ENCODE data around the gene CFAP53. TPM values are rescaled to one million over a fixed set of nuclear protein-coding genes. Genes with fewer than 3 reads are reported as not detected.

Gene CFAP53
- total and polyA plus RNA-seq, 2 donors (not counting 3 experiments of a cell fraction or from before 2014, with no cell fraction given) = 0.12 to 0.18 TPM

- Histone ChIP-seq H3K79me2 (ENCODE audit: control insufficient read depth, insufficient read depth, low read length) (peaks cover 24% of the 10 kb centered on the region), H3K27ac (ENCODE audit: insufficient read depth, low read depth, low read length) (no peak overlapping the region), H3K4me3 (replicated peaks in 1 of 3; ENCODE audit: insufficient read depth in 1 of 3, low read depth in 1 of 3, low read length in 3 of 3) (no peak overlapping the region), H3K9me1 (replicated peaks; ENCODE audit: control insufficient read depth, extremely low read depth, insufficient read depth, low read length) (no peaks in the 10 kb centered on the region), H3K27me3 (ENCODE audit: control insufficient read depth in 2 of 2, insufficient read depth in 2 of 2, low read length in 2 of 2) (no peaks in the 10 kb centered on the region), H4K20me1 (replicated peaks; ENCODE audit: control insufficient read depth, extremely low read depth, insufficient read depth, low read length) (no peaks in the 10 kb centered on the region), H3K4me1 (ENCODE audit: control insufficient read depth, extremely low read depth, insufficient read depth, low read length) (peaks cover 14% of the 10 kb centered on the region), H2AFZ (ENCODE audit: low read depth, low read length) (no peak overlapping the region), H3K9ac (replicated peaks; ENCODE audit: extremely low read depth, insufficient read depth, low read length) (no peak overlapping the region), H3K9me3 (replicated peaks; ENCODE audit: control insufficient read depth, insufficient read depth, low read length) (no peaks in the 10 kb centered on the region), H3K36me3 (ENCODE audit: control insufficient read depth in 2 of 2, extremely low read depth in 1 of 2, insufficient read depth in 2 of 2, low read length in 2 of 2) (peaks cover 0 to 26% of the 10 kb centered on the region in 2 experiments), H3K4me2 (ENCODE audit: insufficient read depth, low read length) (no peak overlapping the region)
- no TSS peak for BruUV-seq (replicated peaks)
- POLR2A ChIA-PET = no interaction called here
- dilution Hi-C loops (cut with MboI; ENCODE audit: extremely low pct_ligation_motif_present, low sequenced_read_pairs) = no loop called here
- FAIRE-seq = no peak
- intact Hi-C loops (cut with micrococcal nuclease) = no loop called here
- DNase-seq (ENCODE audit: low read depth, low spot score) = no peak
- TF ChIP-seq MYC (IDR thresholded peaks at IDR 0.05; ENCODE audit: low read depth, low read length) = no peak
- TF ChIP-seq FOS (IDR thresholded peaks at IDR 0.05; ENCODE audit: borderline replicate concordance, insufficient read depth, low read length) = no peak
- TF ChIP-seq POLR2AphosphoS5 (IDR thresholded peaks at IDR 0.05; ENCODE audit: insufficient read depth, low read depth, low read length) = no peak
- no peak for TF ChIP-seq JUN (IDR thresholded peaks at IDR 0.05; ENCODE audit: borderline replicate concordance, insufficient read depth, insufficient read length, low read depth)
- TF ChIP-seq CTCF (IDR thresholded peaks at IDR 0.05; ENCODE audit: extremely low read depth in 1 of 2, insufficient read depth in 1 of 2, low read depth in 1 of 2, low read length in 2 of 2) = no peak
- TF ChIP-seq EZH2 (IDR thresholded peaks at IDR 0.05; ENCODE audit: borderline replicate concordance, low read depth, low read length, severe bottlenecking) = no peak
- TF ChIP-seq POLR2A (IDR thresholded peaks at IDR 0.05; ENCODE audit: low read depth, low read length) = no peak
- no peak for TF ChIP-seq GATA2 (IDR thresholded peaks at IDR 0.05; ENCODE audit: insufficient read depth, insufficient read length, low read depth, low read length)
- TF ChIP-seq MAX (IDR thresholded peaks at IDR 0.05; ENCODE audit: insufficient read depth, insufficient read length) = no peak
- CTCF ChIA-PET = no interaction called here
Observed at GRCh38 chr18:50285071-50285470, 18.8 kb upstream of the CFAP53 start.
